Fibroblast of lung (primary cell): ENCODE measurements around the gene C6orf47.

Experiments
- CTCF ChIP-seq, 2 donors: IDR thresholded peaks in 1 of 2; conservative IDR thresholded peaks in 1 of 2; 1 replicate in 1 of 2; 2 replicates in 1 of 2; pipeline ENCODE4 v1.5.1; 2011 to 2012; ENCODE audit warnings: low read length in 2 of 2, control low read depth in 1 of 2, inconsistent platforms in 1 of 2, low read depth in 1 of 2, mild to moderate bottlenecking in 1 of 2
- EZH2 ChIP-seq: IDR thresholded peaks from 2 replicates; pipeline ENCODE4 v1.5.1; 2012; ENCODE audit warnings: low read length, control low read depth, mild to moderate bottlenecking; ENCODE audit errors: missing control alignments

GRCh38 chr6:31691078-31691463, 30.5 kb upstream of the C6orf47 start:
- TF ChIP-seq CTCF (conservative IDR thresholded peaks at IDR 0.05 in 1 of 2, IDR thresholded peaks at IDR 0.05 in 1 of 2; ENCODE audit: low read depth in 1 of 2, low read length in 2 of 2) (no peak), EZH2 (no peak)
